ENCODE measurements around the gene HSDL2.
"Not testable (repeated sequence)": the region's sequence is repeated elsewhere in the genome, so short reads cannot be mapped to it uniquely, and the experiment has no call there.

The HSDL2 gene

DNA sequence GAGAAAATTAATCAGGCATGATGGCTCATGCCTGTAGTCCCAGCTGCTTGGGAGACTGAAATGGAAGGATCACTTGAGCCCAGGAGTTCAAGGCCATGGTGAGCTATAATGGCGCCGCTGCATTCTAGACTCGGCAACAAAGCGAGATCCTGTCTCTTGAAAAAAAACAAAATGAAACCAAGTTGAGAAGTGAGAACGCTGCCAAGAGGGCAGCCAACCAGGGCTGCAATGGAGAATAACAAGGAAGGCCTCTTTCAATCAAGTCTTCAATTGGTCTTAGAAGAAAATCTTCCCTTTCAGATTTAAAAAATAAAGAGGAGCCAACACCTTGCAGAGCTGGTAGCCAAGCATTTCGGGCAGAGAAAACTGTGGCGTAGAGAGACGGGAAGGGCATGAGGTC, 121.4 kb downstream of the HSDL2 start:
- Histone ChIP-seq H4K20me1 (peaks cover 0 to 19% (median 5%) of the 10 kb centered on the region in 11 experiments; a peak in 5 of 22 replicates), H3K36me3 (peaks cover 0 to 75% (median 43%) of the 10 kb centered on the region in 11 experiments; a peak in 19 of 22 replicates), H3K9ac (no peak overlapping the region), H3K9me3 (replicated peaks in 1 of 11) (peaks cover 6 to 38% (median 36%) of the 10 kb centered on the region in 11 experiments; a peak in 20 of 22 replicates), H3K4me2 (no peak overlapping the region), H3K27me3 (no peaks in the 10 kb centered on the region), H3K4me1 (peaks cover 0 to 19% (median 0%) of the 10 kb centered on the region in 10 experiments; a peak in 8 of 20 replicates), H3K27ac (no peak overlapping the region), H3K4me3 (no peak overlapping the region)
- no peak for TF ChIP-seq Cebpa-rat (IDR thresholded peaks at IDR 0.05)

DNA sequence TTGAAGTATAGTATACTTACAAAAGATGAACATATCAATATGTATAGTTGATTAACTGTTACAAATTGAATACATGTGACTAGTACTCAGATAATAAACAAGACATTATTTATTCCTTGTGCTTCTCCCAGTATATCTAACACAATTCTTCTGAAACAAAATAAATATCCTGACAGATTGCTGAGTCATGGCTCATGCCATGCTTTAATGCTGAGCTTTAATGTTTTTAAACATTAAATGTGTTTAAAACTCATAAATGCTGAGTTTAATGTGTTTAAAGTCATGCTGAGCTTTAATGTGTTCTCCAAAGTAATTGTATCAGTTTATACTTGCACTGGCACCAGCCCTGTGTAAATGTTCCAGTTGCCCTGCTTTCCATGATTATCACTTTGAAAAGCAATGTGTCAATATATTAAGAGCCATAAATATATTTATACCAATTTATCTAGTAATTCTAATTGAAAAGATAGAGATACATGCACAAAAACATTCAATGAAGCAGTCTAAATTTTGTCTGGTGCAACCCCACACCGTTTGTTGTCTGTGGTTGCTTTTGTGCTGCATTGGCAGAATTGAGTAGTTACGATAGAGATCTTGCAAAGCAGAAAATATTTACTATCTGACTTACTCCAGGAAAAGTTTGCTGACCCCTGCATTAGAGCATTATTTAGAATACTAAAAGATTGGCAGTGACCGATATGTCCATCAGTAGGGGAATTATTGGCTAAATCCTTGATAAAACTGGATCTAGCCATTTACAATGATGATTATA, 122.5 kb downstream of the HSDL2 start:
- H3K27ac ChIP-seq: no peak overlapping the region; a peak in 1 of 22 replicates
- TF ChIP-seq Cebpa-rat (IDR thresholded peaks at IDR 0.05): no peak

DNA sequence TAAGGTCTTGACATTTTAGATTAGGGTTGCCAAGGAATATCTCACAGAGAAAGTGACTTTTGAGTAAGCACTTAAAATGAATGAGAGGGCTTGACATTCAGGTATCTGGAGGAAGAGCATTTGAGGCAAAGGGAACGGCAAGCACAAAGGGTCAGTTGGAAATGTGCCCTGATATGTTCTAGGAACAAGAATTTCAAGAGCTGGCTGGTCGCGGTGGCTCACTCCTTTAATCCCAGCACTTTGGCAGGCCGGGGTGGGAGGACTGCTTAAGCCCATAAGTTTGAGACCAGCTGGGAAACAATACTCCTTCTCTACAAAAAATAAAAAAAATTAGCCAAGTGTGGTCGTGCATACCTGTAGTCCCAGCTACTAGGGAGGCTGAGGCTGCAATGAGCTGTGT, 123.3 kb downstream of the HSDL2 start:
- no peak overlapping the region for H3K9ac ChIP-seq
- peaks cover 0 to 15% (median 0%) of the 10 kb centered on the region in 10 experiments; a peak in 4 of 20 replicates for H3K4me1 ChIP-seq
- H4K20me1 ChIP-seq: peaks cover 0 to 31% (median 10%) of the 10 kb centered on the region in 11 experiments; a peak in 7 of 22 replicates
- H3K27me3 ChIP-seq: no peaks in the 10 kb centered on the region
- no peak overlapping the region; a peak in 1 of 22 replicates for H3K27ac ChIP-seq
- H3K9me3 ChIP-seq (replicated peaks in 1 of 11): peaks cover 6 to 38% (median 33%) of the 10 kb centered on the region in 11 experiments; a peak in 20 of 22 replicates
- no peak overlapping the region for H3K4me2 ChIP-seq
- H3K4me3 ChIP-seq: no peak overlapping the region
- peaks cover 0 to 58% (median 32%) of the 10 kb centered on the region in 11 experiments; a peak in 19 of 22 replicates for H3K36me3 ChIP-seq
- TF ChIP-seq Cebpa-rat (IDR thresholded peaks at IDR 0.05): no peak

More for the DNA sequence above, 122.5 kb downstream of the HSDL2 start:
- Histone ChIP-seq H4K20me1 (peaks cover 0 to 27% (median 9%) of the 10 kb centered on the region in 11 experiments; a peak in 7 of 22 replicates), H3K36me3 (peaks cover 0 to 64% (median 38%) of the 10 kb centered on the region in 11 experiments; a peak in 19 of 22 replicates), H3K27me3 (no peaks in the 10 kb centered on the region), H3K4me3 (no peak overlapping the region), H3K9ac (no peak overlapping the region), H3K4me2 (peak overlapping the region in 2 of 11 experiments; percentile 4 to 45; a peak in 3 of 22 replicates), H3K4me1 (peaks cover 0 to 15% (median 0%) of the 10 kb centered on the region in 10 experiments; a peak in 4 of 20 replicates), H3K9me3 (replicated peaks in 1 of 11) (peaks cover 6 to 38% (median 36%) of the 10 kb centered on the region in 11 experiments; a peak in 20 of 22 replicates)

DNA sequence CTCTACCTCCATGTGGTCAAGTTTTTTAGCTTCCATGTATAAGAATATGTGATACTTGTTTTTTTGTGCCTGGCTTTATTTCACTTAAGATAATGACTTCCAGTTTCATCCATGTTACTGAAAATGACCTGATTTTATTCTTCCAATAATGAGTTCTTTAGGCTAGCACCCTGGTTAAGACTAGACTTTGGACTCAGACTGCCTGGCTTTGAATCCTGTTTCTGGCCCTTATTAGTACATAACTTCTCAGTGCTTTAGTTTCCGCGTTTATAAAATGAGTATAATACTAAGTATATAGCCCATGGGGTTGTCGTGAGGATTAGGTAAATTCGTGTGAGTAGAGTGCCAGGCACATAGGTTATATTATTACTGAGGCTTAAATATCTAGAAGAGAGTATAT, 125.2 kb downstream of the HSDL2 start:
- Histone ChIP-seq H3K27ac (no peak overlapping the region), H3K9me3 (replicated peaks in 1 of 11) (peaks cover 0 to 26% (median 17%) of the 10 kb centered on the region in 11 experiments; a peak in 16 of 22 replicates), H4K20me1 (peaks cover 0 to 41% (median 16%) of the 10 kb centered on the region in 11 experiments; a peak in 9 of 22 replicates), H3K9ac (no peak overlapping the region), H3K27me3 (no peaks in the 10 kb centered on the region), H3K36me3 (peaks cover 0 to 41% (median 21%) of the 10 kb centered on the region in 11 experiments; a peak in 19 of 22 replicates), H3K4me3 (no peak overlapping the region), H3K4me2 (no peak overlapping the region), H3K4me1 (peaks cover 0 to 15% (median 0%) of the 10 kb centered on the region in 10 experiments; a peak in 4 of 20 replicates)
- no peak for TF ChIP-seq Cebpa-rat (IDR thresholded peaks at IDR 0.05)

DNA sequence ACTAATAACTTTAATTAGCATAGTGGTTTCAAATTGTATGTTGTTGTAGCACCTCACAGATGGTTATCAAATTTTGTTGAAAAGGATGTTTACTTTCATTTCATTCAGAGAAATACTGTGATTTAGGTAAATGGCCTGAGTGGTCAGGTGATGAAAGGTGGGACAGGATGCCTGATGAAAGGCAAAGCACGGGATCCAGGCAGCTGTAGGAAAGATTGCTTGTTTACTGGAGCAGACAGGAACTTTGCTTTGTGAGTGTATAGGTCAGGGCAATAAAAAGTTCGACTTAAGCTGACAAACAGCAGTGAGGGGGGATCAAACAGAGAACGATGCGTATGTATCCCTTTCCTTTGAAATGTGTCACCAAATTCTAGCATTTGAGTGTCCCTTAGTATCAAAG, 125.7 kb downstream of the HSDL2 start:
- peaks cover 0 to 15% (median 0%) of the 10 kb centered on the region in 10 experiments; a peak in 4 of 20 replicates for H3K4me1 ChIP-seq
- no peak overlapping the region for H3K27ac ChIP-seq
- no peak overlapping the region for H3K9ac ChIP-seq
- no peaks in the 10 kb centered on the region for H3K27me3 ChIP-seq
- no peak overlapping the region for H3K4me2 ChIP-seq
- TF ChIP-seq Cebpa-rat (IDR thresholded peaks at IDR 0.05): no peak
- H4K20me1 ChIP-seq: peaks cover 0 to 45% (median 20%) of the 10 kb centered on the region in 11 experiments; a peak in 9 of 22 replicates
- H3K36me3 ChIP-seq: peaks cover 0 to 36% (median 17%) of the 10 kb centered on the region in 11 experiments; a peak in 19 of 22 replicates
- no peak overlapping the region for H3K4me3 ChIP-seq
- peaks cover 0 to 22% (median 17%) of the 10 kb centered on the region in 11 experiments; a peak in 15 of 22 replicates for H3K9me3 ChIP-seq (replicated peaks in 1 of 11)

DNA sequence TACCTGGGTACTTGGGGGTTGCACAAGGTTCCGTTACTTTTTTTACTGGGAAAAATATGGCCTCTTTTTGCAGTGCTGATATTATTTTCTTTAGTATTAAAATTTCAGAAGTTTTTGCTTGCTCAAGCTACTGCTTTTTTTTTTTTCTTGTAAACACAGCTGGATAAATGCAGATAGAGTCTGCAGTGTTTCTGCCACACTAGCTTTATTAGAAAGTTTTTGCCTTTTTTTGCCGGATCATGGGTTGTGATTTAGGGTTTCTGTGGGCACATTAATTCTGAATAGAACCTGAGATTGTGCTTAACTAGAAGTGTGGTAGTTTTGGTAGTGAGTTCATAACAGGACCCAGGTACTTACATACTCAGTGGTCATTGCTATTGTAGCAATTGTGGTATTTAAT, 126.7 kb downstream of the HSDL2 start:
- Histone ChIP-seq H3K36me3 (peaks cover 0 to 26% (median 7%) of the 10 kb centered on the region in 11 experiments; a peak in 18 of 22 replicates), H3K9me3 (replicated peaks in 1 of 11) (peaks cover 0 to 17% (median 9%) of the 10 kb centered on the region in 11 experiments; a peak in 15 of 22 replicates), H3K9ac (no peak overlapping the region), H3K27ac (no peak overlapping the region), H3K4me1 (peaks cover 0 to 15% (median 0%) of the 10 kb centered on the region in 10 experiments; a peak in 4 of 20 replicates), H3K27me3 (no peaks in the 10 kb centered on the region), H3K4me3 (no peak overlapping the region), H3K4me2 (no peak overlapping the region), H4K20me1 (peaks cover 0 to 51% (median 24%) of the 10 kb centered on the region in 11 experiments; a peak in 9 of 22 replicates)
- TF ChIP-seq Cebpa-rat (IDR thresholded peaks at IDR 0.05): no peak

DNA sequence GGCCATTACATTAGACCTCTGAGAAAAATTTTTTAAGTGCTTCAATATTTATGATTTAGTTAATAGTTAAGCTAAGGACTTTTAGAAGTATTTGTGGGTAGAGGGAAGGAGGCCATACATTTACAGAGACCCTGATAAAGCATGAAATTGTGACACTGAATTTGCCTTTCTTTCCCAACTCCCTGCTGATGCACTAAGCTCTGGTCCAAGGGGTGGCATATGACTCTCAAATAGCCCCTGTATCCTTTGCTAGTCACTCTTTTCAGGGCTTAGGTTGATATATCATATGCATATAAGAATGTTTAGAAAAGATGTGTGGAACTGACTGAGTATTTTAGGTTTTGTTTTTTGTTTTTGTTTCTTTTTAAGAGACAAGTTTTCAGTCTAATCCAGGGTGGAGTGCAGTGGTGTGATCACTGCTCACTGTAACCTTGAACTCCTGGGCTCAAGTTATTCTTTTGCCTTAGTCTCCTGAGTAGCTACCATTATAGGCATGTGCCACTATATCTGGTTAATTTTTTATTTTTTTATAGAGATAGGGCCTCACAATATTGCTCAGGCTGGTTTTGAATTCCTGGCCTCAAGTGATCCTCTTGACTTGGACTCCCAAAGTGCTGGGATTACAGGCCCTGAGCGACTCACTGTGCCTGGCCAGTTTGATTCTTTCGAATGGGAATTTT, 127.2 kb downstream of the HSDL2 start:
- TF ChIP-seq Cebpa-rat (IDR thresholded peaks at IDR 0.05): no peak
- peaks cover 0 to 12% (median 0%) of the 10 kb centered on the region in 10 experiments; a peak in 4 of 20 replicates for H3K4me1 ChIP-seq
- no peak overlapping the region for H3K27ac ChIP-seq
- no peak overlapping the region for H3K4me2 ChIP-seq
- H3K27me3 ChIP-seq: no peaks in the 10 kb centered on the region
- no peak overlapping the region for H3K4me3 ChIP-seq
- peaks cover 0 to 23% (median 6%) of the 10 kb centered on the region in 11 experiments; a peak in 11 of 22 replicates for H3K36me3 ChIP-seq
- peaks cover 0 to 16% (median 7%) of the 10 kb centered on the region in 11 experiments; a peak in 11 of 22 replicates for H3K9me3 ChIP-seq (replicated peaks in 1 of 11)
- no peak overlapping the region for H3K9ac ChIP-seq
- peaks cover 0 to 51% (median 24%) of the 10 kb centered on the region in 11 experiments; a peak in 9 of 22 replicates for H4K20me1 ChIP-seq

DNA sequence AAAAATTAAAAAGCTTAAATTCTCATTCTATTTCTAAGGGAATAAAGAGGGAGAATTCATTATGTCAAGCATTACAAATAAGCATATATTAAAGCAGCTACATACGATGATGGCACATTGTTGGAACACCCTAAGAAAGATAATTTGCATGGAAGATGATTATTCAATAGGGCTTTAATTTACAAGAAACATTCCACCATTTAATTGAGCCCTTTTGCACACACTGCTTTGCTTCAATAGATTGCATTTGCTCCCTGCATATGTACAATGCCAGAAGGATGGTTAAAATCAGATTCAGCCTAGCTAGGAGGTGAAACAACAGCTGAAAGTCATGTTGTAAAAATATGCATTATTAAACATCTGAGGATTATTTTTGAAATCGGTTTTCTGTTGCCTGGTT, 128.5 kb downstream of the HSDL2 start:
- Histone ChIP-seq H3K27ac (no peak overlapping the region), H3K9me3 (replicated peaks in 1 of 11) (peaks cover 0 to 15% (median 4%) of the 10 kb centered on the region in 11 experiments; a peak in 10 of 22 replicates), H3K4me3 (no peak overlapping the region), H3K4me1 (no peaks in the 10 kb centered on the region), H3K36me3 (peaks cover 0 to 20% (median 6%) of the 10 kb centered on the region in 11 experiments; a peak in 11 of 22 replicates), H3K4me2 (no peak overlapping the region), H3K9ac (no peak overlapping the region), H4K20me1 (peaks cover 0 to 48% (median 24%) of the 10 kb centered on the region in 11 experiments; a peak in 9 of 22 replicates), H3K27me3 (no peaks in the 10 kb centered on the region)
- TF ChIP-seq Cebpa-rat (IDR thresholded peaks at IDR 0.05): no peak

DNA sequence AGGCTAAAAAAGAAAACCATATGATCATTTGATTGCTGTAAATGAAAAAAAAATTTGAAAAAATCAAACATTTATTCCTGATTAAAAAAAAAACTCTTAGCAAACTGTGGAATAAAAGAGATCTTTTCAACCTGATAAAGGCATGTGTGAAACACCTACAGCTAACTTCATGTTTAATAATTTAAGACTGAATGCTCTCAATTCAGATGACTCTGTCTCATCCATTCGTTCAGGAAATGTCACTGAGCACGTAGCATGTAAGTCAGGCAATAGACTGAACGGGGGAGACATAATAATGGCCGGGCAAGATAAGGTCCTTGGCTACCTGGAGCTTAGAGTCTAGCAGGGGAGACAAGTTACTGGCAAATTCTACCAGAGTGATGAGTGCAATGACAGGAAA, 132.5 kb downstream of the HSDL2 start:
- not testable (repeated sequence) for H3K27me3 ChIP-seq, H3K4me2 ChIP-seq, H3K4me1 ChIP-seq, H3K4me3 ChIP-seq, H3K9ac ChIP-seq, H3K27ac ChIP-seq
- Histone ChIP-seq H4K20me1 (peaks cover 0 to 26% (median 10%) of the 10 kb centered on the region in 11 experiments; a peak in 7 of 22 replicates), H3K36me3 (peaks cover 0 to 12% (median 0%) of the 10 kb centered on the region in 11 experiments; a peak in 2 of 22 replicates), H3K9me3 (replicated peaks in 1 of 11) (peaks cover 0 to 11% (median 0%) of the 10 kb centered on the region in 11 experiments; a peak in 7 of 22 replicates)
